Tibial artery (tissue), 4 donors: ENCODE results near the gene STIMATE.

Experiments
- DNase-seq, 2 donors: peaks; one replicate each; pipeline ENCODE4 v3.0.0-alpha.2; 2019
- H3K27ac ChIP-seq, 2 donors: fragments of 200-600 bp; sonication (generic) in 1 of 2; 1 replicate in 1 of 2; 2 replicates in 1 of 2; pipeline ENCODE4 v1.5.1; 2018 to 2019; ENCODE audit warnings: mild to moderate bottlenecking in 1 of 2
- H3K27me3 ChIP-seq, 2 donors: fragments of 200-600 bp; sonication (generic) in 1 of 2; one replicate each; pipeline versions ENCODE4 v1.5.1 to v1.6.0; 2016 to 2019
- H3K36me3 ChIP-seq, 3 donors: fragments of 200-600 bp; sonication (generic) in 2 of 3; one replicate each; pipeline ENCODE4 v1.5.1; 2016 to 2019; ENCODE audit warnings: mild to moderate bottlenecking in 2 of 3
- H3K4me1 ChIP-seq, 4 donors: fragments of 200-600 bp; sonication (generic) in 2 of 4; 1 replicate in 3 of 4; 2 replicates in 1 of 4; pipeline ENCODE4 v1.5.1; 2016 to 2019
- H3K4me3 ChIP-seq, 2 donors: fragments of 200-600 bp; sonication (generic) in 1 of 2; 1 replicate in 1 of 2; 2 replicates in 1 of 2; pipeline ENCODE4 v1.5.1; 2018 to 2019; ENCODE audit warnings: mild to moderate bottlenecking in 2 of 2
- H3K9me3 ChIP-seq, 3 donors: fragments of 200-600 bp; sonication (generic) in 1 of 3; one replicate each; pipeline ENCODE4 v1.5.1; 2016 to 2019
- CTCF ChIP-seq, 2 experiments: fragments of 200-600 bp in 1 of 2; fragments of 450-650 bp in 1 of 2; IDR thresholded peaks; one replicate each; pipeline ENCODE4 v1.5.1; 2017 to 2019; ENCODE audit warnings: antibody characterized with exemption in 2 of 2, mild to moderate bottlenecking in 1 of 2, moderate library complexity in 1 of 2
- intact Hi-C: fragments of 100-400 bp; cut with DNase I; formaldehyde crosslinking; loops from one replicate; pipeline ENCODE4 v1.15.0; 2023; ENCODE audit warnings: low total_unique reads

Gene STIMATE

GRCh38 chr3:52846432-52846965 is 50.8 kb downstream of the STIMATE start:
- H3K27ac ChIP-seq: peak overlapping the region; percentile 86 to 91
- intact Hi-C loops: no loop called here
- no peaks in the 10 kb centered on the region for H3K9me3 ChIP-seq
- H3K27me3 ChIP-seq: no peaks in the 10 kb centered on the region
- peaks cover 0 to 70% (median 48%) of the 10 kb centered on the region in 4 donors for H3K4me1 ChIP-seq
- TF ChIP-seq CTCF (IDR thresholded peaks at IDR 0.05): no peak
- DNase-seq: peak in 1 of 2 donors; percentile 26
- peaks cover 23 to 70% (median 28%) of the 10 kb centered on the region in 3 donors for H3K36me3 ChIP-seq
- no peak overlapping the region for H3K4me3 ChIP-seq

GRCh38 chr3:52845691-52846431 is 51.5 kb downstream of the STIMATE start:
- TF ChIP-seq CTCF (IDR thresholded peaks at IDR 0.05): peak in 1 of 2 experiments; percentile 35

GRCh38 chr3:52845157-52845556 is 52.2 kb downstream of the STIMATE start:
- Histone ChIP-seq H3K4me1 (peaks cover 0 to 77% (median 51%) of the 10 kb centered on the region in 4 donors), H3K9me3 (no peaks in the 10 kb centered on the region), H3K27me3 (no peaks in the 10 kb centered on the region), H3K36me3 (peaks cover 16 to 71% (median 25%) of the 10 kb centered on the region in 3 donors), H3K27ac (peak overlapping the region; percentile 86 to 91), H3K4me3 (no peak overlapping the region)
- DNase-seq: peak; percentile 90 to 94
- TF ChIP-seq CTCF (IDR thresholded peaks at IDR 0.05): no peak
- intact Hi-C loops: no loop called here

More at GRCh38 chr3:52845691-52846431, 51.5 kb downstream of the STIMATE start:
- DNase-seq: peak in 1 of 2 donors; percentile 25
- peak overlapping the region; percentile 86 to 91 for H3K27ac ChIP-seq
- peaks cover 0 to 76% (median 51%) of the 10 kb centered on the region in 4 donors for H3K4me1 ChIP-seq
- H3K9me3 ChIP-seq: no peaks in the 10 kb centered on the region
- H3K4me3 ChIP-seq: no peak overlapping the region
- no peaks in the 10 kb centered on the region for H3K27me3 ChIP-seq
- intact Hi-C loops: no loop called here
- peaks cover 23 to 70% (median 23%) of the 10 kb centered on the region in 3 donors for H3K36me3 ChIP-seq

- intact Hi-C loops: no loop called here
- DNase-seq: peak; percentile 17 to 66
- no peaks in the 10 kb centered on the region for H3K9me3 ChIP-seq
- H3K27ac ChIP-seq: peak overlapping the region; percentile 86 to 91
- no peak for TF ChIP-seq CTCF (IDR thresholded peaks at IDR 0.05)
- H3K4me3 ChIP-seq: no peak overlapping the region
- H3K4me1 ChIP-seq: peaks cover 0 to 77% (median 51%) of the 10 kb centered on the region in 4 donors
- peaks cover 9 to 68% (median 22%) of the 10 kb centered on the region in 3 donors for H3K36me3 ChIP-seq
- no peaks in the 10 kb centered on the region for H3K27me3 ChIP-seq
Measured at GRCh38 chr3:52844290-52844975, 52.9 kb downstream of the STIMATE start.

GRCh38 chr3:52843881-52844280 is 53.5 kb downstream of the STIMATE start:
- Histone ChIP-seq H3K36me3 (peaks cover 4 to 68% (median 20%) of the 10 kb centered on the region in 3 donors), H3K27me3 (no peaks in the 10 kb centered on the region), H3K4me1 (peaks cover 0 to 75% (median 51%) of the 10 kb centered on the region in 4 donors), H3K27ac (peak overlapping the region; percentile 86 to 91), H3K4me3 (no peak overlapping the region), H3K9me3 (no peaks in the 10 kb centered on the region)
- DNase-seq: no peak
- intact Hi-C loops: no loop called here
- TF ChIP-seq CTCF (IDR thresholded peaks at IDR 0.05): no peak
